Right atrium auricular region (tissue), 2 donors: ENCODE results near the gene ZNF444. TPM values are rescaled to one million over a fixed set of nuclear protein-coding genes. Genes with fewer than 3 reads are reported as not detected.
"Not testable (repeated sequence)": the region's sequence is repeated elsewhere in the genome, so short reads cannot be mapped to it uniquely, and the experiment has no call there.

Source experiments
- DNase-seq: peaks from one replicate; pipeline ENCODE4 v3.0.0-alpha.2; 2019; ENCODE audit warnings: low spot score
- H3K27ac ChIP-seq, 2 donors: fragments of 200-600 bp; sonication (generic); 1 replicate in 1 of 2; 2 replicates in 1 of 2; pipeline ENCODE4 v1.5.1; 2016 to 2019
- H3K27me3 ChIP-seq, 2 donors: fragments of 200-600 bp; sonication (generic); one replicate each; pipeline versions ENCODE4 v1.5.1 to v1.6.0; 2017 to 2019
- H3K36me3 ChIP-seq: fragments of 200-600 bp; sonication (generic); one replicate; pipeline ENCODE4 v1.5.1; 2016
- H3K4me1 ChIP-seq, 2 donors: fragments of 200-600 bp; sonication (generic); one replicate each; pipeline versions ENCODE4 v1.5.1 to v1.6.0; 2017 to 2019
- H3K4me3 ChIP-seq, 2 donors: fragments of 200-600 bp; sonication (generic); 1 replicate in 1 of 2; 2 replicates in 1 of 2; pipeline ENCODE4 v1.5.1; 2017 to 2019; ENCODE audit warnings: mild to moderate bottlenecking in 1 of 2, moderate library complexity in 1 of 2
- H3K9me3 ChIP-seq, 2 donors: fragments of 200-600 bp; sonication (generic); one replicate each; pipeline ENCODE4 v1.5.1; 2019
- total RNA-seq, 2 donors: library from RNA; depleted of rRNA; stranded (reverse); fragments of >200 nt; gene quantifications; one replicate each; pipeline ENCODE4 v1.1.0, GENCODE V29; 2016
- TF ChIP-seq, protein P1 (sequence below), 2 donors: fragments of 200-600 bp; sonication (generic); IDR thresholded peaks; one replicate each; pipeline ENCODE4 v1.5.1; 2019; ENCODE audit warnings: antibody characterized with exemption in 2 of 2

The ZNF444 gene
- total RNA-seq, 2 donors from 2014 or later, result 26.1 to 30.9 TPM

DNA sequence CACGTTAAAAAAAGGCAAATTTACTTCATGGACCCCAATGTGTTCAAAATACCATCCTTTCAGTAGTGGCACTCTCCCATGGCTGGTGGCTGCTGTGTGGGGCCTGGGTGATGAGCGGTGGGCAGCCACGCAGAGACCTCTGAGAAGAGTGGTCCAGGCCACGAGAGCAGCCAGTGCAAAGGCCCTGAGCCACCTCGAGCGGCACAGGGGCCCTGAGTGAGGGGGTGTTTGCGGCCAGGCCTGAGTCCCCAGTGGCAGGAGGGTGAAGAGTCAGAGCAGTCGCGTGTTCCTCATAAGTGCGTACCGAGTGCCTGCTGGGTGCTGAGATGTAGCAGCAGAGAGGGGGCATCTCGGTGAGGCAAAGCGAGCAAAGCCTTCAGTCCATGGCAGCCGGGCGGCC lies 7.0 kb downstream of the ZNF444 start:
- peaks cover 0 to 4% of the 10 kb centered on the region in 2 donors for H3K4me1 ChIP-seq
- no peak overlapping the region for H3K27ac ChIP-seq
- no peaks in the 10 kb centered on the region for H3K27me3 ChIP-seq
- H3K4me3 ChIP-seq, result no peak overlapping the region
- TF ChIP-seq, protein P1, sequence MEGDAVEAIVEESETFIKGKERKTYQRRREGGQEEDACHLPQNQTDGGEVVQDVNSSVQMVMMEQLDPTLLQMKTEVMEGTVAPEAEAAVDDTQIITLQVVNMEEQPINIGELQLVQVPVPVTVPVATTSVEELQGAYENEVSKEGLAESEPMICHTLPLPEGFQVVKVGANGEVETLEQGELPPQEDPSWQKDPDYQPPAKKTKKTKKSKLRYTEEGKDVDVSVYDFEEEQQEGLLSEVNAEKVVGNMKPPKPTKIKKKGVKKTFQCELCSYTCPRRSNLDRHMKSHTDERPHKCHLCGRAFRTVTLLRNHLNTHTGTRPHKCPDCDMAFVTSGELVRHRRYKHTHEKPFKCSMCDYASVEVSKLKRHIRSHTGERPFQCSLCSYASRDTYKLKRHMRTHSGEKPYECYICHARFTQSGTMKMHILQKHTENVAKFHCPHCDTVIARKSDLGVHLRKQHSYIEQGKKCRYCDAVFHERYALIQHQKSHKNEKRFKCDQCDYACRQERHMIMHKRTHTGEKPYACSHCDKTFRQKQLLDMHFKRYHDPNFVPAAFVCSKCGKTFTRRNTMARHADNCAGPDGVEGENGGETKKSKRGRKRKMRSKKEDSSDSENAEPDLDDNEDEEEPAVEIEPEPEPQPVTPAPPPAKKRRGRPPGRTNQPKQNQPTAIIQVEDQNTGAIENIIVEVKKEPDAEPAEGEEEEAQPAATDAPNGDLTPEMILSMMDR (IDR thresholded peaks at IDR 0.05), result no peak
- H3K36me3 ChIP-seq, result peaks cover 27% of the 10 kb centered on the region
- DNase-seq, result no peak
- H3K9me3 ChIP-seq, result no peaks in the 10 kb centered on the region

DNA sequence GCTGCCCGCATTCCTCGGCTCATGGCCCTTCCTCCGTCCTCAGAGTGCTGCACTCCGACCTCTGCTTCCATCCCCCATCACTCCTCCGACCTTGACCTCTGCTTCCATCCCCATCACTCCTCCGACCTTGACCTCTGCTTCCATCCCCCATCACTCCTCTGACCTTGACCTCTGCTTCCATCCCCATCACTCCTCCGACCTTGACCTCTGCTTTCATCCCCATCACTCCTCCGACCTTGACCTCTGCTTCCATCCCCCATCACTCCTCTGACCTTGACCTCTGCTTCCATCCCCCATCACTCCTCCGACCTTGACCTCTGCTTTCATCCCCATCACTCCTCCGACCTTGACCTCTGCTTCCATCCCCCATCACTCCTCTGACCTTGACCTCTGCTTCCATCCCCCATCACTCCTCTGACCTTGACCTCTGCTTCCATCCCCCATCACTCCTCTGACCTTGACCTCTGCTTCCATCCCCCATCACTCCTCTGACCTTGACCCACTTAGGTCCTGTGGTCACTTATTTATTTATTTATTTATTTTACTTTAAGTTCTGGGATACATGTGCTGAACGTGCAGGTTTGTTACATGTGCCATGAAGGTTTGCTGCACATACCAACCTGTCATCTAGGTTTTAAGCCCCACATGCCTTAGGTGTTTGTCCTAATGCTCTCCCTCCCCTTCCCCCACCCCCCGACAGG lies 8.0 kb downstream of the ZNF444 start:
- H3K4me1 ChIP-seq, DNase-seq, H3K9me3 ChIP-seq, H3K27me3 ChIP-seq, H3K4me3 ChIP-seq: not testable (repeated sequence)
- H3K27ac ChIP-seq, result peak overlapping the region in 1 of 2 donors; percentile 71
- H3K36me3 ChIP-seq, result peaks cover 29% of the 10 kb centered on the region

GRCh38 chr19:56149656-56150038 lies 8.6 kb downstream of the ZNF444 start:
- Histone ChIP-seq H3K4me1 (peaks cover 0 to 3% of the 10 kb centered on the region in 2 donors), H3K27me3 (no peaks in the 10 kb centered on the region), H3K4me3 (no peak overlapping the region), H3K9me3 (no peaks in the 10 kb centered on the region), H3K36me3 (peaks cover 35% of the 10 kb centered on the region), H3K27ac (peak overlapping the region; percentile 57 to 71)
- no peak for DNase-seq
- TF ChIP-seq, protein P1 (IDR thresholded peaks at IDR 0.05), result no peak

- Histone ChIP-seq H3K36me3 (peaks cover 36% of the 10 kb centered on the region), H3K27me3 (no peaks in the 10 kb centered on the region), H3K4me3 (no peak overlapping the region), H3K27ac (peak overlapping the region; percentile 57 to 71), H3K4me1 (peaks cover 0 to 3% of the 10 kb centered on the region in 2 donors), H3K9me3 (no peaks in the 10 kb centered on the region)
- no peak for DNase-seq
- TF ChIP-seq, protein P1 (IDR thresholded peaks at IDR 0.05), result no peak
Observed at GRCh38 chr19:56150358-56150757, 9.3 kb downstream of the ZNF444 start.

- Histone ChIP-seq H3K27ac (no peak overlapping the region), H3K9me3 (no peaks in the 10 kb centered on the region), H3K36me3 (peaks cover 22% of the 10 kb centered on the region), H3K27me3 (no peaks in the 10 kb centered on the region), H3K4me1 (peaks cover 0 to 3% of the 10 kb centered on the region in 2 donors), H3K4me3 (no peak overlapping the region)
- TF ChIP-seq, protein P1 (IDR thresholded peaks at IDR 0.05), result no peak
- DNase-seq, result no peak
Observed at GRCh38 chr19:56152644-56153043, 11.6 kb downstream of the ZNF444 start.

GRCh38 chr19:56153507-56153906 lies 12.4 kb downstream of the ZNF444 start:
- Histone ChIP-seq H3K4me3 (no peak overlapping the region), H3K9me3 (no peaks in the 10 kb centered on the region), H3K27ac (no peak overlapping the region), H3K4me1 (peaks cover 0 to 3% of the 10 kb centered on the region in 2 donors), H3K36me3 (peaks cover 17% of the 10 kb centered on the region), H3K27me3 (no peaks in the 10 kb centered on the region)
- DNase-seq, result no peak
- TF ChIP-seq, protein P1 (IDR thresholded peaks at IDR 0.05), result no peak
